C4-2B (cell line): Measurements from ENCODE around the gene DENND2D.

Experiments
- ZFX ChIP-seq: fragments of 450-650 bp; IDR thresholded peaks from 2 replicates; pipeline ENCODE4 v1.6.1; 2017
- TF ChIP-seq, protein P1 (sequence below): fragments of 450-650 bp; conservative IDR thresholded peaks from 2 replicates; pipeline ENCODE4 v1.5.1; 2017; ENCODE audit warnings: mild to moderate bottlenecking

DNA sequence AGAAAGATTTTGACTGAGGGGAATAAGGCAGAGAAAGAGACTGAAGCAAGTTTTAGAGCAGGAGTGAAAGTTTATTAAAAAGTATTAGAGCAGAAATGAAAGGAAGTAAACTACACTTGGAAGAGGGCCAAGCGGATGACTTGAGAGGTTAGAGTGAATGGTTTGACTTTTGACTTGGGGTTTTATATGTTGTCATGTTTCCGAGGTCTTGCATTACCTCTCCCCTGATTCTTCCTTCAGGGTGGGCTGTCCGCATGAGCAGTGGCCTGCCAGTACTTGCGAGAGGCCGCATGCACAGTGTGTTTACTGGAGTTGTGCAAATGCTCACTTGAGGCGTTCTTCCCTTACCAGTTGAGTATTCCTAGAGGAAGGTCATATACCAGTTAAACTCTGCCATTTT, 13.0 kb upstream of the DENND2D start:
- TF ChIP-seq, protein P1, sequence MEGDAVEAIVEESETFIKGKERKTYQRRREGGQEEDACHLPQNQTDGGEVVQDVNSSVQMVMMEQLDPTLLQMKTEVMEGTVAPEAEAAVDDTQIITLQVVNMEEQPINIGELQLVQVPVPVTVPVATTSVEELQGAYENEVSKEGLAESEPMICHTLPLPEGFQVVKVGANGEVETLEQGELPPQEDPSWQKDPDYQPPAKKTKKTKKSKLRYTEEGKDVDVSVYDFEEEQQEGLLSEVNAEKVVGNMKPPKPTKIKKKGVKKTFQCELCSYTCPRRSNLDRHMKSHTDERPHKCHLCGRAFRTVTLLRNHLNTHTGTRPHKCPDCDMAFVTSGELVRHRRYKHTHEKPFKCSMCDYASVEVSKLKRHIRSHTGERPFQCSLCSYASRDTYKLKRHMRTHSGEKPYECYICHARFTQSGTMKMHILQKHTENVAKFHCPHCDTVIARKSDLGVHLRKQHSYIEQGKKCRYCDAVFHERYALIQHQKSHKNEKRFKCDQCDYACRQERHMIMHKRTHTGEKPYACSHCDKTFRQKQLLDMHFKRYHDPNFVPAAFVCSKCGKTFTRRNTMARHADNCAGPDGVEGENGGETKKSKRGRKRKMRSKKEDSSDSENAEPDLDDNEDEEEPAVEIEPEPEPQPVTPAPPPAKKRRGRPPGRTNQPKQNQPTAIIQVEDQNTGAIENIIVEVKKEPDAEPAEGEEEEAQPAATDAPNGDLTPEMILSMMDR: no peak
- no peak for TF ChIP-seq ZFX
